Measurements from ENCODE around the gene KMT5C. TPM values are rescaled to one million over a fixed set of nuclear protein-coding genes. Genes with fewer than 3 reads are reported as not detected.
A peak's percentile ranks its signal among the peaks of the same experiment; 100 is the strongest.

The KMT5C gene
- total and polyA plus RNA-seq, 10 of the 15 experiments (the other 5 are each of a cell fraction or from before 2014, with no cell fraction given): 0.20 to 15.8 (median 4.3) TPM; not detected in 1

DNA sequence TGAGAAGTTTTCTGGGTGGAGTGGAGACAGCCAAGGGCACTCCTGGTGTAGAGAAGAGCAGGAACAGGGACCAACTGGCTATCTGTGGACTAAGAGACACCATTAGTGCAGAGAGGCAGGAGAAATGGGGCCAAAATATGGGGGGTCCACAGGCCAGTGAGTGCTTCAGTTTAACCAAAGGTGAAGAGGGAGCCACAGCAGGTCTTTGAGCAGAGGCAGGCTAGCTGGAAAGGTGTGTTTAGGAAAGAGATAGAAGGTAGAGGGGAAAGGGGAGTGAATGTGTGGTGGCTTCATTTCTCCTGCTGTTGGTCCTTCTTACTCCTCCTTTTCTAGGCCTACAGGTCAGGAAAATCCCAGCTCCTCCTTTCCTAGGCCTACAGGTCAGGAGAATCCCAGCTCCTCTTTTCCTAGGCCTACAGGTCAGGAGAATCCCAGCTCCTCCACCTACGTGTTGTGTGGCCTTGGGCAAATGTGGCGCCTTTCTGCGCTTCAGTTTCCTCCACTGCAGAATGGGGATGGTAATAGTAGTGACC, 42.9 kb downstream of the KMT5C start (continued):
- TF ChIP-seq, protein P1, sequence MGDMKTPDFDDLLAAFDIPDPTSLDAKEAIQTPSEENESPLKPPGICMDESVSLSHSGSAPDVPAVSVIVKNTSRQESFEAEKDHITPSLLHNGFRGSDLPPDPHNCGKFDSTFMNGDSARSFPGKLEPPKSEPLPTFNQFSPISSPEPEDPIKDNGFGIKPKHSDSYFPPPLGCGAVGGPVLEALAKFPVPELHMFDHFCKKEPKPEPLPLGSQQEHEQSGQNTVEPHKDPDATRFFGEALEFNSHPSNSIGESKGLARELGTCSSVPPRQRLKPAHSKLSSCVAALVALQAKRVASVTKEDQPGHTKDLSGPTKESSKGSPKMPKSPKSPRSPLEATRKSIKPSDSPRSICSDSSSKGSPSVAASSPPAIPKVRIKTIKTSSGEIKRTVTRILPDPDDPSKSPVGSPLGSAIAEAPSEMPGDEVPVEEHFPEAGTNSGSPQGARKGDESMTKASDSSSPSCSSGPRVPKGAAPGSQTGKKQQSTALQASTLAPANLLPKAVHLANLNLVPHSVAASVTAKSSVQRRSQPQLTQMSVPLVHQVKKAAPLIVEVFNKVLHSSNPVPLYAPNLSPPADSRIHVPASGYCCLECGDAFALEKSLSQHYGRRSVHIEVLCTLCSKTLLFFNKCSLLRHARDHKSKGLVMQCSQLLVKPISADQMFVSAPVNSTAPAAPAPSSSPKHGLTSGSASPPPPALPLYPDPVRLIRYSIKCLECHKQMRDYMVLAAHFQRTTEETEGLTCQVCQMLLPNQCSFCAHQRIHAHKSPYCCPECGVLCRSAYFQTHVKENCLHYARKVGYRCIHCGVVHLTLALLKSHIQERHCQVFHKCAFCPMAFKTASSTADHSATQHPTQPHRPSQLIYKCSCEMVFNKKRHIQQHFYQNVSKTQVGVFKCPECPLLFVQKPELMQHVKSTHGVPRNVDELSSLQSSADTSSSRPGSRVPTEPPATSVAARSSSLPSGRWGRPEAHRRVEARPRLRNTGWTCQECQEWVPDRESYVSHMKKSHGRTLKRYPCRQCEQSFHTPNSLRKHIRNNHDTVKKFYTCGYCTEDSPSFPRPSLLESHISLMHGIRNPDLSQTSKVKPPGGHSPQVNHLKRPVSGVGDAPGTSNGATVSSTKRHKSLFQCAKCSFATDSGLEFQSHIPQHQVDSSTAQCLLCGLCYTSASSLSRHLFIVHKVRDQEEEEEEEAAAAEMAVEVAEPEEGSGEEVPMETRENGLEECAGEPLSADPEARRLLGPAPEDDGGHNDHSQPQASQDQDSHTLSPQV (IDR thresholded peaks at IDR 0.05): no peak

DNA sequence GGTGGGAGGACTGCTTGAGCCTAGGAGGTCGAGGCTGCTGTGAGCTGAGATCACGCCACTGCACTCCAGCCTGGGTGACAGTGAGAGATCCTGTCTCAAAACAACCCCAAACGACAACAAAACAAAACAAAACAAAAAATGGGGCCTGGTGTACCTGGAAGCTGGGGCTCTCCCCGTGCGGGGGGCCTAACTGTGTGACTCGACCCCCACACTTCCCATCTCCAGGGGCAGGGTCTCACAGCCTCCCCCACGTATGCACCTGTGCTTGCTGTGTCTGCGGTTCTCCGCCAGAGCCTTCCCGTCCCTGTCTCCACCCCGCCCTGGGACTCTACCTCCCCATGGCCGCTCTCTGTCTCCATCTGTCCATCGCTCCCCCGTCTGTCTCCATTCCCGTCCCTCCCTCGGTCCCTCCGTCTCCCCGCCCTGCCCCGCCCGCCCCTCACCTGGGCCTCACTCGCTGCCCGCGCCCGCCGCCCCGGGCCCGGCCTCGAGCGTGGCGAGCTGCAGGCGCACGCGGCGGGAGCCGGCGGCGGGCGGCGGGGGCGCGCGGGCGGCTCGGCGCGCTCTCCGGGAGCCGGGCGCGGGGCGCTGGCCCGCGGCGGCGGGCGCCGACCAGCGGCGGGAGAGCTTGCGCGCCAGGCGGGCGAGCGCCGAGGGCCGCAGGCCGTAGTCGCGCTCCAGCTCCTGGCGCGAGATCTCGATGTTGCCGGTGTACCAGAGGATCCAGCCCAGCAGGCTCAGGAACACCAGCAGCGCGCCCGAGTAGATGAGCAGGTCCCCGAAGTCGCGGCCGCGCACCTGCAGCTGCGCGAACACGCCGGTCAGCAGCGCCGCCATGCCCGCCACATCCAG, 43.8 kb downstream of the KMT5C start:
- H3K79me2 ChIP-seq (ENCODE audit: control insufficient read depth, insufficient read depth, low read length): peaks cover 34% of the 10 kb centered on the region
- intact Hi-C loops (cut with micrococcal nuclease; ENCODE audit: unreplicated experiment): loop anchor here (5.0 to 10.0 kb wide), 3 partner anchors 81 to 769 kb away; partner anchors contain the start of gene PPP6R1
- RAD21 ChIA-PET (ENCODE audit: unreplicated experiment): interaction anchor here (0.7 to 3.1 kb wide), 15 partner anchors 21 to 266 kb away, joined by 3 to 28 read pairs (median 4); partner anchors contain the start of genes FIZ1, ISOC2, KMT5C and PPP1R12C
- POLR2A ChIA-PET: interaction anchor here (0.5 to 3.1 kb wide), 14 partner anchors 23 to 271 kb away, joined by 3 to 26 read pairs (median 5); partner anchors contain the start of genes FIZ1, HSPBP1, KMT5C and PPP6R1
- H3K4me1 ChIP-seq (ENCODE audit: control insufficient read depth, insufficient read depth, low read length): peaks cover 23% of the 10 kb centered on the region
- H3K27me3 ChIP-seq (replicated peaks in 1 of 2; ENCODE audit: control insufficient read depth in 2 of 2, insufficient read depth in 2 of 2, low read length in 1 of 2): no peaks in the 10 kb centered on the region
- peaks cover 11 to 12% of the 10 kb centered on the region in 2 experiments; a peak in 3 of 4 replicates for H3K36me3 ChIP-seq (ENCODE audit: control insufficient read depth in 2 of 2, insufficient read depth in 2 of 2, low read length in 1 of 2)
- DNase-seq (ENCODE audit: low read depth, low spot score) (no peak), ATAC-seq (peak; percentile 7), FAIRE-seq (no peak)
- SMC1A ChIA-PET (ENCODE audit: uncharacterized antibody, unreplicated experiment): interaction anchor here (0.8 to 3.1 kb wide), 8 partner anchors 20 to 242 kb away, joined by 3 to 22 read pairs (median 3); partner anchors contain the start of gene KMT5C
- WGBS (ENCODE audit: insufficient coverage, insufficient replicate concordance, low lambda C conversion rate, missing lambda C conversion rate): 5% methylated on average over 48 of the region's 88 CpGs
- CTCF ChIA-PET: interaction anchor here (0.5 to 3.4 kb wide), 14 partner anchors 14 to 223 kb away, joined by 3 to 49 read pairs (median 4); partner anchors contain the start of genes HSPBP1, KMT5C and PPP6R1
- peak overlapping the region; percentile 72 for H3K4me3 ChIP-seq
- H3K27ac ChIP-seq (ENCODE audit: control insufficient read depth, insufficient read depth): peak overlapping the region; percentile 89
- H3K9ac ChIP-seq (ENCODE audit: control insufficient read depth, insufficient read depth, low read length): peak overlapping the region; percentile 77
- H3K4me2 ChIP-seq (ENCODE audit: control insufficient read depth, insufficient read depth): peak overlapping the region; percentile 74
- peaks cover 11% of the 10 kb centered on the region for H4K20me1 ChIP-seq (ENCODE audit: control insufficient read depth, insufficient read depth)
- in situ Hi-C loops (cut with MboI): no loop called here
- peak overlapping the region; percentile 26 for H2AFZ ChIP-seq (ENCODE audit: control insufficient read depth, low read depth, low read length)
- H3K9me3 ChIP-seq (replicated peaks; ENCODE audit: control insufficient read depth, insufficient read depth, low read length): no peaks in the 10 kb centered on the region
- BruUV-seq (replicated peaks): no TSS peak
- no peak for TF ChIP-seq TARDBP (IDR thresholded peaks at IDR 0.05; ENCODE audit: borderline replicate concordance)
- no peak for TF ChIP-seq MTA2 (IDR thresholded peaks at IDR 0.05; ENCODE audit: low read depth)
- TF ChIP-seq FOXK2 (IDR thresholded peaks at IDR 0.05): no peak
- TF ChIP-seq, protein P2, sequence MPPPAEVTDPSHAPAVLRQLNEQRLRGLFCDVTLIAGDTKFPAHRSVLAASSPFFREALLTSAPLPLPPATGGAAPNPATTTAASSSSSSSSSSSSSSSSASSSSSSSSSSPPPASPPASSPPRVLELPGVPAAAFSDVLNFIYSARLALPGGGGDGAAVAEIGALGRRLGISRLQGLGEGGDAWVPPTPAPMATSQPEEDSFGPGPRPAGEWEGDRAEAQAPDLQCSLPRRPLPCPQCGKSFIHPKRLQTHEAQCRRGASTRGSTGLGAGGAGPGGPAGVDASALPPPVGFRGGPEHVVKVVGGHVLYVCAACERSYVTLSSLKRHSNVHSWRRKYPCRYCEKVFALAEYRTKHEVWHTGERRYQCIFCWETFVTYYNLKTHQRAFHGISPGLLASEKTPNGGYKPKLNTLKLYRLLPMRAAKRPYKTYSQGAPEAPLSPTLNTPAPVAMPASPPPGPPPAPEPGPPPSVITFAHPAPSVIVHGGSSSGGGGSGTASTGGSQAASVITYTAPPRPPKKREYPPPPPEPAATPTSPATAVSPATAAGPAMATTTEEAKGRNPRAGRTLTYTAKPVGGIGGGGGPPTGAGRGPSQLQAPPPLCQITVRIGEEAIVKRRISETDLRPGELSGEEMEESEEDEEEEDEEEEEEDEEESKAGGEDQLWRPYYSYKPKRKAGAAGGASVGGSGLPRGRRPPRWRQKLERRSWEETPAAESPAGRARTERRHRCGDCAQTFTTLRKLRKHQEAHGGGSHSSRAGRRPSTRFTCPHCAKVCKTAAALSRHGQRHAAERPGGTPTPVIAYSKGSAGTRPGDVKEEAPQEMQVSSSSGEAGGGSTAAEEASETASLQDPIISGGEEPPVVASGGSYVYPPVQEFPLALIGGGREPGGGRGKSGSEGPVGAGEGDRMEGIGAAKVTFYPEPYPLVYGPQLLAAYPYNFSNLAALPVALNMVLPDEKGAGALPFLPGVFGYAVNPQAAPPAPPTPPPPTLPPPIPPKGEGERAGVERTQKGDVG (CRISPR knock-in tag; IDR thresholded peaks at IDR 0.05): no peak
- TF ChIP-seq, protein P3, sequence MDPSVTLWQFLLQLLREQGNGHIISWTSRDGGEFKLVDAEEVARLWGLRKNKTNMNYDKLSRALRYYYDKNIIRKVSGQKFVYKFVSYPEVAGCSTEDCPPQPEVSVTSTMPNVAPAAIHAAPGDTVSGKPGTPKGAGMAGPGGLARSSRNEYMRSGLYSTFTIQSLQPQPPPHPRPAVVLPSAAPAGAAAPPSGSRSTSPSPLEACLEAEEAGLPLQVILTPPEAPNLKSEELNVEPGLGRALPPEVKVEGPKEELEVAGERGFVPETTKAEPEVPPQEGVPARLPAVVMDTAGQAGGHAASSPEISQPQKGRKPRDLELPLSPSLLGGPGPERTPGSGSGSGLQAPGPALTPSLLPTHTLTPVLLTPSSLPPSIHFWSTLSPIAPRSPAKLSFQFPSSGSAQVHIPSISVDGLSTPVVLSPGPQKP (IDR thresholded peaks at IDR 0.05; ENCODE audit: low read depth, low read length): no peak
- no peak for TF ChIP-seq ATF7 (IDR thresholded peaks at IDR 0.05; ENCODE audit: low read depth)
- TF ChIP-seq, protein P4, sequence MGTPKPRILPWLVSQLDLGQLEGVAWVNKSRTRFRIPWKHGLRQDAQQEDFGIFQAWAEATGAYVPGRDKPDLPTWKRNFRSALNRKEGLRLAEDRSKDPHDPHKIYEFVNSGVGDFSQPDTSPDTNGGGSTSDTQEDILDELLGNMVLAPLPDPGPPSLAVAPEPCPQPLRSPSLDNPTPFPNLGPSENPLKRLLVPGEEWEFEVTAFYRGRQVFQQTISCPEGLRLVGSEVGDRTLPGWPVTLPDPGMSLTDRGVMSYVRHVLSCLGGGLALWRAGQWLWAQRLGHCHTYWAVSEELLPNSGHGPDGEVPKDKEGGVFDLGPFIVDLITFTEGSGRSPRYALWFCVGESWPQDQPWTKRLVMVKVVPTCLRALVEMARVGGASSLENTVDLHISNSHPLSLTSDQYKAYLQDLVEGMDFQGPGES (IDR thresholded peaks at IDR 0.05): no peak
- 0 out of 2 replicates have a peak, but pooled peaks have one; percentile 32 for TF ChIP-seq RAD21 (IDR thresholded peaks at IDR 0.05; ENCODE audit: insufficient read depth, low read depth, low read length)
